HG03139 (cell line): ENCODE data around the gene NBPF26.
"Not testable (repeated sequence)": the region's sequence is repeated elsewhere in the genome, so short reads cannot be mapped to it uniquely, and the experiment has no call there.

ENCODE experiments used
- ATAC-seq: cut with Tn5 transposase; IDR thresholded peaks from one replicate; pipeline ENCODE4 v1.9.1; 2021; ENCODE audit not compliant: unreplicated experiment

The NBPF26 gene

DNA sequence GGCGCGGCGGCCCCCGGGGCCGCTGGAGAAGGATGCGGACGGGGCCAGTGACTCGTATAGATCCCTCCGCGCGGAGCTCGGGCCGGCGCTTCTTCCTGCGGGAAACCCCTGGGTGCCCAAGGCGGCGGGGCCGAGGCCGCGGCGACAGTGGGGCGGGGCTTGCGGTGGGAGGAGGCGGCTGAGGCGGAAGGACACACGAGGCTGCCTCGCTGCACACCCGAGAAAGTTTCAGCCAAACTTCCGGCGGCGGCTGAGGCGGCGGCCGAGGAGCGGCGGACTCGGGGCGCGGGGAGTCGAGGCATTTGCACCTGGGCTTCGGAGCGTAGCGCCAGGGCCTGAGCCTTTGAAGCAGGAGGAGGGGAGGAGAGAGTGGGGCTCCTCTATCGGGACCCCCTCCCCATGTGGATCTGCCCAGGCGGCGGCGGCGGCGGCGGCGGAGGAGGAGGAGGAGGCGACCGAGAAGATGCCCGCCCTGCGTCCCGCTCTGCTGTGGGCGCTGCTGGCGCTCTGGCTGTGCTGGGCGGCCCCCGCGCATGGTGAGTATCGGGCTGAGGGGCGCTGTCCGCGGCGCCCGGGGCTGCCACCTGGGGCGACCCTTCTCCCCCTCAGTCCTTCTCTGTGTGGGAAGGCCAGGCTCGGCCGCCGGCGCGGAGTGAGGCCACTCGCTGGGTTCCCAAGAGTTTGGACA, at the start of gene NBPF26:
Gene NBPF26 (plus strand): TSS at position 231 of the 688 bp plus-strand sequence.
- ATAC-seq: not testable (repeated sequence)

- ATAC-seq: not testable (repeated sequence)
These were observed 43.5 kb upstream of the NBPF26 start for GRCh38 chr1:120680106-120680819.

- ATAC-seq: not testable (repeated sequence)
These were observed 42.8 kb upstream of the NBPF26 start for GRCh38 chr1:120680938-120681337.

GRCh38 chr1:120684397-120684796, 39.3 kb upstream of the NBPF26 start:
- ATAC-seq: not testable (repeated sequence)

GRCh38 chr1:120685622-120686021, 38.1 kb upstream of the NBPF26 start:
- not testable (repeated sequence) for ATAC-seq

GRCh38 chr1:120687250-120687649, 36.5 kb upstream of the NBPF26 start:
- not testable (repeated sequence) for ATAC-seq

DNA sequence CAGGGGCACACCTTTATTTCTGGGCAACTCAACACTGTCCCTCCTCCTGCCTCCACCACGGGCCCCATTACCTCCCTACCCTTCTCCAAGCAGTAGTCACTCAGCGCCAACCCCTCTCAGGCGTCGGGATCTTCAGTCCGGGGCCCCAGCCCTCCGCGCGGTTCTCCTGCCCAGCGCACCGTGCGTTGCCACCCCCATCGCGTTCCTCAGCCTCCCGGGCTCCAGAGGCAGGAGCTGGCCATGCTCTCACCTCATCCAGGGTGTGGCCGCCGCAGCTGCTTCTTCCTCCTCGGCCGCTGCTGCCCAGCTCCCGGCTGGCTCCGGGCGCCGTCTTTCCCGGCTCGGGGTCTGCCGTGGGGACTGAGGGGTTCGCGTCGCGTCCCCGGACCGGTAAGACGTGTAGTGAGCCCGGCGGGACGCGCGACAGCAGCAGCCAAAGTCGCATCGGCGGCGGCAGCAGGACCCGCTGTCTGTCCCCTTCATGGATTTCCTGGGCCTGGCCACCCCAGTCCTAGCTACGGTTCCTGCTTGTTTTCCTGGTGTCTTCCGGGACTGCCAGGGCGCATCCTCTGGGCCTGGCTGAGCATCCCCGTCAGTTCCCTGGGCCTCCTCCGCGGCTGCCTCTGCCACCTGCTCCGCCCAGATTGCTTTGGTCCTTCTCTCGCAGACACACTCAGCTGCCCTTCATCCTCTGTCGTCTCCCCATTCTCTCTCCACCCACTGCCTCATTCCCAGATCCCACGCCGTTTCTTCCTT, 22.8 kb upstream of the NBPF26 start:
- not testable (repeated sequence) for ATAC-seq

DNA sequence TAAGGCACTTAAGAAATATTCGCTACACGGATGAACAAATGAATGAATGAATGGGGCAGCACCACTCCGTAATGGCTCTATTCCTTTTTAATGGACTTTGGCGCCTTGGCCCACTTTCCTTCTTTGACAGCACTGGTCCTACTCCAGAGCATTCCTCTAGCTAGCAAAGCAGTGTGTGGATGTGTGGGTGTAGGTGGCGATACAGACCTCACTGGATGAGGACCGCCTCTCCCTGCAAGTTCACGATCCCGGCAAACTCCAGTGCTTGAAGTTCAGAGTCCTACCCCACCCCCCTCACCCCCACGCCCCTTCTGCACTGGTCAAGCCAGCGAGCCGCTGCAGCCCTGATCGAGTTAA, 409 bp upstream of the NBPF26 start:
- ATAC-seq: not testable (repeated sequence)

DNA sequence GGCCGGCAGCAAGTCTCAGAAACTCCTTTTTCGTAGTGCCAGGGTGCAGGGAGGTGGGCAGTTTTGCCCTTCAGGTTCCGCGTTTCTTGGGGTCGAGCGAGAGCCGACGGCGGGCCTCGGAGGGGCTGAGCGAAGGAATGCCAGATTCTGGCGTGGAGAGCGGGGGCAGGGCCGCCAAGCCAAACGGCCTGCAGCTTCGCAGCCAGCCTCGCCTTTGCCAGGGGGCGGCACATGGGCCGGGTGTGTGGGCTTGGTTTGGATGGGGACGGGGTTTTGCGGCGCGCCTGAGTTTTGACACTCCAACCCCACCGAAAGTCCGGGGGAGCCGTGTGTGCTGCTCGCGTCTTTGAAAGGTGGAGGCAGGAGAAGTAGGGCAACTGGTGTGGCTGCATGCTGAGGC, 762 bp downstream of the NBPF26 start:
- not testable (repeated sequence) for ATAC-seq

DNA sequence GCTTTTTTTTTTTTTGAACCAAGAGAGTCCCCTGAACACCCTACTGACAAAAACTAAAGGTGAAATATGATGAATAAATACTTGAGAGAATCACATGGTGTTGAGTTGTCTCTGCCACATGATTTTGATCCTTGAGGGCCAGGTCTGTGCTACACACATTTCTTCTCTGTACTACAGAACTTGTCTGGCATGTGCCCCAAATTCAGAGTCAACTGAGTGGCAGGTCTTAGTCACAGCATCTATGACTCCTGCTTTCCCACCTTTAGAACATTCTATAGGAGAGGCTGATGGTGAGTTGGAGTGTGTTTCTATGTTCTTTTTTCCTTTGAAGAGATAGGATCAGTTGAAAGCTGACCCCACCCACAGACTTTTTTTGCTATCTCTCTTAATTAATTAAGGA, 5.1 kb downstream of the NBPF26 start:
- ATAC-seq: not testable (repeated sequence)

DNA sequence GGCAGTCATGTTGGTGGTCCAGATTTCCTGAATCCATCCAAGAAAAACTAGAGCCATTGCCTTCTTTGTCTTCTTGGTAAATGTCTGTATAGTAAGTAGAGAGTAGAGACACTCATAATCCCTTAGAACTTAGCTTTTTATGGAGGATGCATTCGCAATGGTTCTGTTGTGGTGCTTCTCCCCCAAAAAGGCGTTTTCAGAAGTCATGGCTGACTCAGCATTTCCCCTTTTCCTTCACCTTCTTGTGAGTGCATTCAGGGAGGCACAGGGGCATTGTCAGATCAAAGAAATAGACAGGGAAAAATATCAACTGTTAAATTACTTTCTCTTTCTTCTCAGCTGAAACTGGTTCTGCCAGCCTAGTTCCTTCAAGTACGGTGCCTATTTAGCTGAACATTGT, 45.3 kb downstream of the NBPF26 start:
- not testable (repeated sequence) for ATAC-seq

- not testable (repeated sequence) for ATAC-seq
These were observed 81.7 kb downstream of the NBPF26 start for GRCh38 chr1:120805452-120805851.

- ATAC-seq: not testable (repeated sequence)
These were observed 88.1 kb downstream of the NBPF26 start for GRCh38 chr1:120811822-120812221.

- not testable (repeated sequence) for ATAC-seq
These were observed 101.3 kb downstream of the NBPF26 start for GRCh38 chr1:120825051-120825450.

- ATAC-seq: not testable (repeated sequence)
These were observed 102.9 kb downstream of the NBPF26 start for GRCh38 chr1:120826623-120827022.

- ATAC-seq: not testable (repeated sequence)
These were observed 120.6 kb downstream of the NBPF26 start for GRCh38 chr1:120844186-120844944.

DNA sequence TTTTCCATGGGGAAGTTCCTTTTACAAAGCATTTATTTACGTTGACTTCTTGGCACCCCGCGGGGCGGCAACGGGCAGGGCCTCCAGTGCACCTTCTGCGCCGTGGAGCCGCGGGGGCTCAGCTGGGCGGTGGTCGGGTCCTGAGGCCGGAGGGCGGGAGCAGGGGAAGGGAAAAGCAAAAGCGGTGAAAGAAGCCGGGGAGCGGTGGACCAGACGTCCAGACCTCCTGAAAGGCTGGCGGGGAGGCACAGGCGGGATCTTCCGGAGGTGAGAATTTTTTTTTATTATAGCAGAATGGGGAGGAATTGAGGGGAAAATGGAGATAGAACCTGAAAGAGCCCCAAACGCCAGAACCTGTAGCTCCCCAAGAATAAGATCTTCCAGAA, 121.2 kb downstream of the NBPF26 start:
- ATAC-seq: not testable (repeated sequence)

DNA sequence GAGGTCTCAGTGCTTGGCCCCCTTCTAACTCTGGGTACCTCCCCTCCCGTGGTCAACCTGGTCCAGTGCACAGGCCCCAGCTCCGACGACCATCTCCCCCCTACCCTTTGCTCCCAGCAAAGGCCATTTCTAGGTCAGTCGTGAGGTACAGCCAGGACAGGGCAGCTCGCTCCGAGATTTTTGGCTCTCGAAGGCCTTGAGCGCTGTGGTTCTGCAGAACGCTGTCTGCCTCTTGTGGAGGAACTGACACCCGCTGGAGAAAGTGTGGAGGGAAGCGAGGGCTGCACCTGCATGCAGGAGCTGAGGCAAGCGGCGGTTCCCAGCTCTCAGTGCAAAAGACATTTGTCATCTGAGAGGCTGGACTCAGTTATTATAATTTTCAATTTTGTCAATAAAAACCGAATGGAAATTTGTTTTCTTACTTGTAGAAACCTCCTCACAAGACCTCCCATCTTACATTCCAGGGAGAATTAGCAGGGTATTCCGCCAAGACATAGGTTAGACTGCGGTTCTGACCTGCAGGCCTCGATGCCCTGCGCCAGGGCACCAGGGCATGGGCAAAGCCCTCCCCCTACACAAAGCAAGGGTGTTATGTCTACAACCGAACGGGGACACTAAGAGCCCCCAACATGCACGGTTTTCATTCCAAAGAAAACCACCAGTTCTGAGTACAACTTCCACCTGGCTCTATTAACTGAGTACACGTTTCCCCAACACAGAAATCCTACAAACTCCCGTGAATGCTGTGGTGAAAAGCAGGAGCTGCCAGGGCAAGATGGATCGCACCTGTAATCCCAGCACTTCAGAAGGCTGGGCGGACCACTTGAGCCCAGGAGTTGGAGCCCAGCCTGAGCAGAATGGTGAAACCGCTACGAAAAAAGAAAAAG, 125.9 kb downstream of the NBPF26 start:
- ATAC-seq: peak; percentile 4

- ATAC-seq: not testable (repeated sequence)
These were observed 126.5 kb downstream of the NBPF26 start for GRCh38 chr1:120850287-120850536.
